Subcutaneous abdominal adipose tissue (tissue), 5 donors: Measurements from ENCODE around the gene NFATC3.

Source experiments
- H3K27ac ChIP-seq: one replicate; pipeline ENCODE4 v1.7.0; 2013; ENCODE audit warnings: low read depth, mild to moderate bottlenecking, inconsistent platforms, low read length, moderate library complexity
- H3K27me3 ChIP-seq, 5 donors: one replicate each; pipeline ENCODE4 v1.7.0; 2013; ENCODE audit warnings: low read length in 5 of 5, inconsistent platforms in 1 of 5; ENCODE audit not compliant: control insufficient read depth in 5 of 5, insufficient read depth in 4 of 5
- H3K36me3 ChIP-seq, 5 donors: one replicate each; pipeline ENCODE4 v1.7.0; 2013; ENCODE audit warnings: low read length in 5 of 5; ENCODE audit not compliant: control insufficient read depth in 5 of 5, insufficient read depth in 5 of 5
- H3K4me1 ChIP-seq, 5 donors: one replicate each; pipeline ENCODE4 v1.7.0; 2013; ENCODE audit warnings: low read length in 5 of 5, mild to moderate bottlenecking in 3 of 5, moderate library complexity in 1 of 5; ENCODE audit not compliant: control insufficient read depth in 5 of 5, insufficient read depth in 5 of 5
- H3K4me3 ChIP-seq, 5 donors: one replicate each; pipeline ENCODE4 v1.7.0; 2013; ENCODE audit warnings: low read length in 5 of 5, low read depth in 1 of 5
- H3K9ac ChIP-seq, 5 donors: one replicate each; pipeline ENCODE4 v1.7.0; 2013; ENCODE audit warnings: low read length in 5 of 5, mild to moderate bottlenecking in 4 of 5, moderate library complexity in 3 of 5
- H3K9me3 ChIP-seq, 5 donors: one replicate each; pipeline ENCODE4 v1.7.0; 2013; ENCODE audit warnings: low read length in 5 of 5; ENCODE audit not compliant: control insufficient read depth in 5 of 5
- donor health status: healthy.
- donor health status: healthy.
- donor health status: healthy.
- donor health status: healthy.
- donor health status: healthy.

Gene NFATC3

GRCh38 chr16:68223072-68223471 lies 137.9 kb downstream of the NFATC3 start:
- H3K4me3 ChIP-seq: no peak overlapping the region
- H3K9me3 ChIP-seq: no peaks in the 10 kb centered on the region
- peaks cover 3 to 27% (median 9%) of the 10 kb centered on the region in 5 donors for H3K36me3 ChIP-seq
- no peak overlapping the region for H3K9ac ChIP-seq
- peaks cover 0 to 6% (median 5%) of the 10 kb centered on the region in 5 donors for H3K4me1 ChIP-seq
- no peak overlapping the region for H3K27ac ChIP-seq
- no peaks in the 10 kb centered on the region for H3K27me3 ChIP-seq

- no peak overlapping the region for H3K27ac ChIP-seq
- no peaks in the 10 kb centered on the region for H3K27me3 ChIP-seq
- no peak overlapping the region for H3K4me3 ChIP-seq
- H3K9ac ChIP-seq: no peak overlapping the region
- no peaks in the 10 kb centered on the region for H3K9me3 ChIP-seq
- peaks cover 0 to 15% (median 11%) of the 10 kb centered on the region in 5 donors for H3K4me1 ChIP-seq
- H3K36me3 ChIP-seq: peaks cover 3 to 31% (median 15%) of the 10 kb centered on the region in 5 donors
Observed at GRCh38 chr16:68226116-68226515, 140.9 kb downstream of the NFATC3 start.

- Histone ChIP-seq H3K9ac (peak overlapping the region in 1 of 5 donors; percentile 13), H3K27me3 (no peaks in the 10 kb centered on the region), H3K4me1 (peaks cover 0 to 15% (median 11%) of the 10 kb centered on the region in 5 donors), H3K36me3 (peaks cover 3 to 35% (median 12%) of the 10 kb centered on the region in 5 donors), H3K9me3 (no peaks in the 10 kb centered on the region), H3K27ac (no peak overlapping the region), H3K4me3 (no peak overlapping the region)
Observed at GRCh38 chr16:68227183-68227793, 142.1 kb downstream of the NFATC3 start.

GRCh38 chr16:68227850-68228553 lies 142.8 kb downstream of the NFATC3 start:
- Histone ChIP-seq H3K4me1 (peaks cover 0 to 15% (median 11%) of the 10 kb centered on the region in 5 donors), H3K27ac (no peak overlapping the region)

GRCh38 chr16:68228652-68229051 lies 143.5 kb downstream of the NFATC3 start:
- H3K36me3 ChIP-seq: peaks cover 3 to 36% (median 12%) of the 10 kb centered on the region in 5 donors
- peak overlapping the region in 1 of 5 donors; percentile 28 for H3K9ac ChIP-seq
- H3K27ac ChIP-seq: no peak overlapping the region

More at GRCh38 chr16:68227850-68228553, 142.8 kb downstream of the NFATC3 start:
- Histone ChIP-seq H3K36me3 (peaks cover 3 to 36% (median 12%) of the 10 kb centered on the region in 5 donors), H3K9me3 (no peaks in the 10 kb centered on the region), H3K9ac (no peak overlapping the region), H3K27me3 (no peaks in the 10 kb centered on the region), H3K4me3 (no peak overlapping the region)

GRCh38 chr16:68229431-68230175 lies 144.4 kb downstream of the NFATC3 start:
- Histone ChIP-seq H3K36me3 (peaks cover 3 to 36% (median 12%) of the 10 kb centered on the region in 5 donors), H3K27ac (no peak overlapping the region), H3K9me3 (no peaks in the 10 kb centered on the region), H3K4me3 (no peak overlapping the region), H3K4me1 (peaks cover 0 to 23% (median 18%) of the 10 kb centered on the region in 5 donors), H3K9ac (no peak overlapping the region), H3K27me3 (no peaks in the 10 kb centered on the region)

More at GRCh38 chr16:68228652-68229051, 143.5 kb downstream of the NFATC3 start:
- no peaks in the 10 kb centered on the region for H3K27me3 ChIP-seq
- no peak overlapping the region for H3K4me3 ChIP-seq
- peaks cover 0 to 15% (median 11%) of the 10 kb centered on the region in 5 donors for H3K4me1 ChIP-seq
- H3K9me3 ChIP-seq: no peaks in the 10 kb centered on the region

- no peak overlapping the region for H3K4me3 ChIP-seq
- H3K4me1 ChIP-seq: peaks cover 0 to 29% (median 24%) of the 10 kb centered on the region in 5 donors
- no peaks in the 10 kb centered on the region for H3K27me3 ChIP-seq
- H3K36me3 ChIP-seq: peaks cover 3 to 36% (median 12%) of the 10 kb centered on the region in 5 donors
- no peak overlapping the region for H3K27ac ChIP-seq
- H3K9me3 ChIP-seq: no peaks in the 10 kb centered on the region
- no peak overlapping the region for H3K9ac ChIP-seq
Observed at GRCh38 chr16:68230176-68230571, 145.0 kb downstream of the NFATC3 start.

- H3K27ac ChIP-seq: no peak overlapping the region
- H3K4me1 ChIP-seq: peaks cover 0 to 35% (median 31%) of the 10 kb centered on the region in 5 donors
- no peak overlapping the region for H3K4me3 ChIP-seq
- H3K36me3 ChIP-seq: peaks cover 1 to 36% (median 12%) of the 10 kb centered on the region in 5 donors
- no peak overlapping the region for H3K9ac ChIP-seq
- no peaks in the 10 kb centered on the region for H3K27me3 ChIP-seq
- no peaks in the 10 kb centered on the region for H3K9me3 ChIP-seq
Observed at GRCh38 chr16:68230956-68231355, 145.8 kb downstream of the NFATC3 start.

GRCh38 chr16:68231384-68232136 lies 146.4 kb downstream of the NFATC3 start:
- Histone ChIP-seq H3K27me3 (no peaks in the 10 kb centered on the region), H3K4me1 (peaks cover 0 to 40% (median 37%) of the 10 kb centered on the region in 5 donors), H3K36me3 (peaks cover 0 to 32% (median 7%) of the 10 kb centered on the region in 5 donors), H3K27ac (no peak overlapping the region), H3K4me3 (no peak overlapping the region), H3K9me3 (no peaks in the 10 kb centered on the region), H3K9ac (no peak overlapping the region)
